Measurements from ENCODE around the gene PRAMEF10.
"Not testable (repeated sequence)": the region's sequence is repeated elsewhere in the genome, so short reads cannot be mapped to it uniquely, and the experiment has no call there.

- TF ChIP-seq CTCF, POLR2A (IDR thresholded peaks at IDR 0.05): not testable (repeated sequence)
These were observed 1.1 kb upstream of the PRAMEF10 start for GRCh38 chr1:12899186-12899585.

Measured in testis (tissue), 2 donors.